OCI-LY1 (cell line): ENCODE results near the gene PITPNM3.

Experiments used
- H2AFZ ChIP-seq: fragments of 200-600 bp; sonication (generic), shearing (Covaris generic); 2 replicates; pipeline ENCODE4 v1.6.0; 2014; ENCODE audit warnings: antibody characterized with exemption, mild to moderate bottlenecking, low read length
- H3F3A ChIP-seq: fragments of 200-600 bp; sonication (generic), shearing (Covaris generic); 2 replicates; pipeline ENCODE4 v1.6.0; 2014; ENCODE audit warnings: mild to moderate bottlenecking, antibody characterized with exemption, low read length, moderate library complexity; ENCODE audit not compliant: insufficient read depth
- H3K27ac ChIP-seq: fragments of 200-600 bp; sonication (generic); 2 replicates; pipeline ENCODE4 v1.5.1; 2014; ENCODE audit warnings: low read length, mixed run types, mild to moderate bottlenecking, low read depth; ENCODE audit not compliant: poor library complexity, severe bottlenecking
- H3K27me3 ChIP-seq: fragments of 200-600 bp; sonication (generic); 2 replicates; pipeline ENCODE4 v1.6.0; 2014; ENCODE audit warnings: antibody characterized with exemption, mild to moderate bottlenecking, low read length, moderate library complexity; ENCODE audit not compliant: insufficient read depth
- H3K36me3 ChIP-seq: fragments of 200-600 bp; sonication (generic); 2 replicates; pipeline ENCODE4 v1.6.1; 2014; ENCODE audit warnings: mild to moderate bottlenecking, antibody characterized with exemption, low read length, moderate library complexity, mixed read lengths; ENCODE audit not compliant: insufficient read depth
- H3K4me1 ChIP-seq: fragments of 200-600 bp; sonication (generic); 2 replicates; pipeline ENCODE4 v1.5.1; 2014; ENCODE audit warnings: mild to moderate bottlenecking, low read length, moderate library complexity; ENCODE audit not compliant: insufficient read depth, severe bottlenecking
- H3K4me2 ChIP-seq: fragments of 200-600 bp; sonication (generic), shearing (Covaris generic); 2 replicates; pipeline ENCODE4 v1.6.1; 2014; ENCODE audit warnings: low read length
- H3K4me3 ChIP-seq: fragments of 200-600 bp; sonication (generic); 2 replicates; pipeline ENCODE4 v1.5.1; 2014; ENCODE audit warnings: low read length, low read depth, mild to moderate bottlenecking, mixed read lengths; ENCODE audit not compliant: poor library complexity, severe bottlenecking
- H3K79me2 ChIP-seq: fragments of 200-600 bp; shearing (Covaris generic); 2 replicates; pipeline ENCODE4 v1.6.1; 2016; ENCODE audit warnings: mixed run types, low read length, mixed read lengths; ENCODE audit not compliant: insufficient read depth
- H3K9ac ChIP-seq: fragments of 200-600 bp; sonication (generic), shearing (Covaris generic); 2 replicates; pipeline ENCODE4 v1.6.1; 2014; ENCODE audit warnings: mild to moderate bottlenecking, low read length, mixed read lengths
- H3K9me2 ChIP-seq: fragments of 200-600 bp; sonication (generic), shearing (Covaris generic); 2 replicates; pipeline ENCODE4 v1.6.1; 2014; ENCODE audit warnings: low read depth, mild to moderate bottlenecking, low read length, mixed read lengths
- H3K9me3 ChIP-seq: fragments of 200-600 bp; shearing (Covaris generic); 2 replicates; pipeline ENCODE4 v1.6.1; 2014; ENCODE audit warnings: low read length, mixed read lengths
- H4K20me1 ChIP-seq: fragments of 200-600 bp; sonication (generic), shearing (Covaris generic); 2 replicates; pipeline ENCODE4 v1.6.0; 2016; ENCODE audit warnings: mild to moderate bottlenecking, low read length; ENCODE audit not compliant: insufficient read depth
- EZH2 ChIP-seq: fragments of 200-600 bp; sonication (generic), shearing (Covaris generic); IDR thresholded peaks from 2 replicates; pipeline ENCODE4 v1.8.0; 2017; ENCODE audit warnings: borderline replicate concordance, mixed run types, mild to moderate bottlenecking, antibody characterized with exemption, low read length, moderate library complexity, mixed read lengths
- TF ChIP-seq, protein P1 (sequence below): fragments of 200-600 bp; sonication (generic), shearing (Covaris generic); IDR thresholded peaks from 2 replicates; pipeline ENCODE4 v1.5.1; 2017; ENCODE audit warnings: mild to moderate bottlenecking, antibody characterized with exemption, low read length, moderate library complexity, mixed read lengths

The PITPNM3 gene

DNA sequence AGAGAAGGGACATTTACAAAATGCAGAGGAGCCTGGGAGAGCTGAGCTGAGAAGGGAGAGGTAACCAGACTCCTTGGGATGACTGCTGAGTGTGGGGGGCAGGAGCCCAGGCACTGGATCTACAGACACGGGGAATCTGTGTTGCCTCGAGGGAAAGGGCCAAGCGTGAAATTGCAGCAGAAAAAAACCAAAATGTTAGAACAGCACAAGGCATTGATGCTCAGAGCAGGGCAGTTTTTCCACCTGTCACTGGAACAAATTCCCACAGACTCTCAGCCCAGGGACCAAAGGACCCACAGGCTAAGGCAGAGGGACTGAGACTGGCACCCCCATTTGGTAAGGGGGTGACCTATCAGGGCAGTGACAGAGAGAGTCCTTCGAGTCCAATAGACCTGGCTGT, 2.0 kb downstream of the PITPNM3 start:
- H3K27ac ChIP-seq, result no peak overlapping the region
- H3F3A ChIP-seq, result no peaks in the 10 kb centered on the region
- peaks cover 10% of the 10 kb centered on the region for H3K27me3 ChIP-seq
- H3K4me1 ChIP-seq, result no peaks in the 10 kb centered on the region
- H3K4me3 ChIP-seq, result no peak overlapping the region
- no peaks in the 10 kb centered on the region for H3K9me3 ChIP-seq
- H3K4me2 ChIP-seq, result no peak overlapping the region
- no peak for TF ChIP-seq EZH2
- TF ChIP-seq, protein P1, sequence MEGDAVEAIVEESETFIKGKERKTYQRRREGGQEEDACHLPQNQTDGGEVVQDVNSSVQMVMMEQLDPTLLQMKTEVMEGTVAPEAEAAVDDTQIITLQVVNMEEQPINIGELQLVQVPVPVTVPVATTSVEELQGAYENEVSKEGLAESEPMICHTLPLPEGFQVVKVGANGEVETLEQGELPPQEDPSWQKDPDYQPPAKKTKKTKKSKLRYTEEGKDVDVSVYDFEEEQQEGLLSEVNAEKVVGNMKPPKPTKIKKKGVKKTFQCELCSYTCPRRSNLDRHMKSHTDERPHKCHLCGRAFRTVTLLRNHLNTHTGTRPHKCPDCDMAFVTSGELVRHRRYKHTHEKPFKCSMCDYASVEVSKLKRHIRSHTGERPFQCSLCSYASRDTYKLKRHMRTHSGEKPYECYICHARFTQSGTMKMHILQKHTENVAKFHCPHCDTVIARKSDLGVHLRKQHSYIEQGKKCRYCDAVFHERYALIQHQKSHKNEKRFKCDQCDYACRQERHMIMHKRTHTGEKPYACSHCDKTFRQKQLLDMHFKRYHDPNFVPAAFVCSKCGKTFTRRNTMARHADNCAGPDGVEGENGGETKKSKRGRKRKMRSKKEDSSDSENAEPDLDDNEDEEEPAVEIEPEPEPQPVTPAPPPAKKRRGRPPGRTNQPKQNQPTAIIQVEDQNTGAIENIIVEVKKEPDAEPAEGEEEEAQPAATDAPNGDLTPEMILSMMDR, result no peak
- no peak overlapping the region for H3K9ac ChIP-seq
- H3K36me3 ChIP-seq, result no peaks in the 10 kb centered on the region
- H3K79me2 ChIP-seq, result no peaks in the 10 kb centered on the region
- no peaks in the 10 kb centered on the region for H4K20me1 ChIP-seq
- no peaks in the 10 kb centered on the region for H3K9me2 ChIP-seq
- H2AFZ ChIP-seq, result no peak overlapping the region

DNA sequence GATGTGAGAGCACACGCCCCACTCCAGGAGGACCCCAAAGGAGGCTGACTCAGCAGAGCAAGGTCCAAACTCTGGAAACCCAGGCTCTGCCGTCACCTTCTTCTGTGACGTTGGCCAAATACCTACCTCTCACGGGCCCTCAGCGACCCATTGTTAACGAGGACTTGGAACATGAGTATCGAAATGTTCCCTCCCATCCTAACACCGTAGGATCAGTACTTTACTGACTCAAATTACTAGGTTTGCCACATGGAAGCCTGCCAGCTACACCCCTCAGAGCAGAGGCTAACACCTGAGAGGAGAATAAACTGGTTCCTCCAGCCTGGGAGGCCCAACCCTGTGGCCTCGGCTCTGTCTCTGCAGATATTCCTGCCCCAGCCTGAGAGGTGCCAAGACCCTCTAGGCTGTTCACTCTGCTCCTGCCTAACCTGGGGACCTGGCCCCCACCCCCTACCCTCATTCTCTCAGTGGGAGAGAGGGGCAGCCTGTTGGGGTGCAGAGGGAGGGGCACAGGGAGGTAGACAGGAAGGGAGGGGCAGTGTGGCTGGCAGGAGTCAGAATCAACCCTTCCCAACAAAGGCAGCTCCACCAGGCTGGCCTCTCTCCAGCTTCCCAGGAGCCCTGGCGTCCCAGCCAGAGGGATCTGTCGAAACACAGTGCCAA, 4.4 kb downstream of the PITPNM3 start:
- Histone ChIP-seq H3K9ac (no peak overlapping the region), H3K27me3 (peaks cover 10% of the 10 kb centered on the region), H3K4me1 (no peaks in the 10 kb centered on the region), H3K9me3 (no peaks in the 10 kb centered on the region), H3K27ac (no peak overlapping the region), H3K79me2 (no peaks in the 10 kb centered on the region), H3K36me3 (no peaks in the 10 kb centered on the region), H2AFZ (no peak overlapping the region), H3K4me3 (no peak overlapping the region), H3F3A (no peaks in the 10 kb centered on the region), H4K20me1 (no peaks in the 10 kb centered on the region), H3K4me2 (no peak overlapping the region), H3K9me2 (no peaks in the 10 kb centered on the region)
- TF ChIP-seq, protein P1, result no peak
- no peak for TF ChIP-seq EZH2

DNA sequence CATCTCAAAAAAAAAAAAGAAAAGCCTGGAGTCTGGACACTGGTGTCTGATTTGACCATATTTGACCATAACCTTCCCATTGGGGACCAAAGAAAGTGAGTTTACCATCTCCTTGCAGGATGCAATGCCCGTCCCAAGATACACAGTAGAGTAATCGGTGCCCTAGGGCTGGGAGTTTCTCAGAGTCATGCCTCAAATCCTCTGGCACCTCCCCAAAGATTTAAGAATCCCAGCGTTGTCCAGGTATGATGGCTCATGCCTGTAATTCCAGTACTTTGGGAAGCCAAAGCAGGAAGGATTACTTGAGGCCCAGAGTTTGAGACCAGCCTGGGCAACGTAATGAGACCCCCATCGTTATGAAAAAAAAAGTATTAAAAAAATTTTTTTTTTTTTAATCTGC, 5.0 kb downstream of the PITPNM3 start:
- Histone ChIP-seq H3K4me1 (no peaks in the 10 kb centered on the region), H4K20me1 (no peaks in the 10 kb centered on the region), H3K4me2 (no peak overlapping the region), H2AFZ (no peak overlapping the region), H3K36me3 (no peaks in the 10 kb centered on the region), H3F3A (no peaks in the 10 kb centered on the region), H3K9ac (no peak overlapping the region), H3K27me3 (peaks cover 10% of the 10 kb centered on the region), H3K27ac (no peak overlapping the region), H3K4me3 (no peak overlapping the region), H3K9me3 (no peaks in the 10 kb centered on the region), H3K9me2 (no peaks in the 10 kb centered on the region), H3K79me2 (no peaks in the 10 kb centered on the region)
- no peak for TF ChIP-seq EZH2
- TF ChIP-seq, protein P1, result no peak
